ENCODE data around the gene ANTXR2.

- TF ChIP-seq RAD21 (IDR thresholded peaks at IDR 0.05 in 1 of 2, conservative IDR thresholded peaks at IDR 0.05 in 1 of 2; ENCODE audit: low read depth in 2 of 2, low read length in 2 of 2) (no peak), POLR2A (IDR thresholded peaks at IDR 0.05; ENCODE audit: control extremely low read depth in 1 of 2, low read depth in 2 of 2, low read length in 2 of 2) (no peak), CTCF (IDR thresholded peaks at IDR 0.05; ENCODE audit: control extremely low read depth in 1 of 3, insufficient read depth in 1 of 3, low read depth in 1 of 3, low read length in 3 of 3) (no peak), EZH2 (IDR thresholded peaks at IDR 0.05; ENCODE audit: low read depth, low read length, severe bottlenecking) (no peak), MAFK (IDR thresholded peaks at IDR 0.05; ENCODE audit: low read depth, low read length) (no peak), JUND (IDR thresholded peaks at IDR 0.05; ENCODE audit: low read length) (no peak), ATF2 (IDR thresholded peaks at IDR 0.05; ENCODE audit: low read length) (no peak), RBBP5 (IDR thresholded peaks at IDR 0.05; ENCODE audit: borderline replicate concordance, low read depth, low read length) (no peak)
Observed at GRCh38 chr4:79935274-79935673, 137.8 kb downstream of the ANTXR2 start.

Measured in H1 (cell line).